C1 segment of cervical spinal cord (tissue), 14 donors: ENCODE measurements around the gene HOXB6.

Experiments
- DNase-seq, 14 donors: peaks; one replicate each; lab custom pipeline; 2025; lab: John Stamatoyannopoulos, UW

HOXB6 gene

GRCh38 chr17:48634493-48635208 lies 29.9 kb upstream of the HOXB6 start:
- no peak for DNase-seq

- no peak for DNase-seq
These were observed 28.5 kb upstream of the HOXB6 start for GRCh38 chr17:48633266-48633677.

GRCh38 chr17:48632579-48633265 lies 27.9 kb upstream of the HOXB6 start:
- no peak for DNase-seq

- DNase-seq, result no peak
These were observed 27.1 kb upstream of the HOXB6 start for GRCh38 chr17:48631693-48632578.

- DNase-seq, result no peak
These were observed 26.3 kb upstream of the HOXB6 start for GRCh38 chr17:48630925-48631692.

- no peak for DNase-seq
These were observed 25.5 kb upstream of the HOXB6 start for GRCh38 chr17:48630009-48630924.

GRCh38 chr17:48629411-48629759 lies 24.6 kb upstream of the HOXB6 start:
- DNase-seq, result no peak

GRCh38 chr17:48628649-48629410 lies 24.0 kb upstream of the HOXB6 start:
- no peak for DNase-seq

GRCh38 chr17:48627623-48628521 lies 23.1 kb upstream of the HOXB6 start:
- no peak for DNase-seq

GRCh38 chr17:48627118-48627597 lies 22.4 kb upstream of the HOXB6 start:
- no peak for DNase-seq

GRCh38 chr17:48626245-48627117 lies 21.7 kb upstream of the HOXB6 start, which contains the start of gene HOXB9:
Gene HOXB9, minus strand, starts transcription at chr17:48626358. Its CDS starts 89 bp downstream, at chr17:48626269.
- DNase-seq, result no peak

GRCh38 chr17:48625495-48626244 lies 20.9 kb upstream of the HOXB6 start:
- no peak for DNase-seq

GRCh38 chr17:48624544-48625494 lies 20.0 kb upstream of the HOXB6 start:
- DNase-seq, result no peak

- DNase-seq, result no peak
These were observed 19.3 kb upstream of the HOXB6 start for GRCh38 chr17:48624118-48624517.

GRCh38 chr17:48623583-48623982 lies 18.8 kb upstream of the HOXB6 start:
- DNase-seq, result no peak

GRCh38 chr17:48622857-48623256 lies 18.1 kb upstream of the HOXB6 start:
- DNase-seq, result no peak
